ENCODE results near the gene UGT1A7.
A peak's percentile ranks its signal among the peaks of the same experiment; 100 is the strongest.
"Not testable (repeated sequence)": the region's sequence is repeated elsewhere in the genome, so short reads cannot be mapped to it uniquely, and the experiment has no call there.

UGT1A7 gene

DNA sequence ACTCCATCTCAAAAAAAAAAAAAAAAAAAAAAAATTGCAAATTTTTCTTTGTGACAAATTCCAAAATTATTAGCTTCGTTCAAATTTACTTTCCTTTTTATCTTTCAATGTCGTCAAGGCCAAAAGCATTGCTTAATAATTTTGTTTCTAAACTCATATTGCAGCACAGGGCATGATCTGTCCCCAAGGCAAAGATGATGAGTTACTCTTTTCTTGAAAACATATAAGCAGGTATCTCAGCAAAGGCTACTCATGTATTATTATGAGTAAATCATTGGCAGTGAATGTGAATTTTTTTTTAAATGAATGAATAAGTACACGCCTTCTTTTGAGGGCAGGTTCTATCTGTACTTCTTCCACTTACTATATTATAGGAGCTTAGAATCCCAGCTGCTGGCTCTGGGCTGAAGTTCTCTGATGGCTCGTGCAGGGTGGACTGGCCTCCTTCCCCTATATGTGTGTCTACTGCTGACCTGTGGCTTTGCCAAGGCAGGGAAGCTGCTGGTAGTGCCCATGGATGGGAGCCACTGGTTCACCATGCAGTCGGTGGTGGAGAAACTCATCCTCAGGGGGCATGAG is at the start of gene UGT1A7:
Gene UGT1A7 (plus strand): TSS at position 381 of the 579 bp plus-strand sequence. CDS start 37 bp downstream, at position 418.
- DNase-seq, result no peak
- intact Hi-C loops (cut with DNase I), result no loop called here

- intact Hi-C loops (cut with DNase I); DNase-seq: not testable (repeated sequence)
Measured at GRCh38 chr2:233636306-233636705, 45.4 kb upstream of the UGT1A7 start, which contains the start of gene UGT1A10. UGT1A10 (plus strand) TSS chr2:233636448; CDS start chr2:233636523, 75 bp downstream.

DNA sequence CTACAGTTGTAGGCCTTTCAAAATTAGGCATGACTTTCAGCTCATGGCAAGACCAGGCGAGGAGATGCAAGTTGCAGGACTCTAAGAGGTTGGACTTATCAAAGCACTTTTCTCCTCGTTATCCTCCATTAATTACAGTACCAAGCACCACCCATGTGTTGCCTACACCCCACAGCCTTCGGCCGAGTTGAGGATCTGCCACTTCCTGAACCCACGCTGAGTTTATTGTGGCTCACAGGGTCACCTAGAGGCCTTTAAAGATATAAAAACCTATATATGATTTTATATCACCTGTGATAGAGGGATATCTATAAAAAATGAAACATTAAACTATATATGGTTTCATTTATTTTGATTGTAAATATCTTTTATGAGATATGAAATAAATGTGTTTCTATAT is 42.9 kb upstream of the UGT1A7 start:
- intact Hi-C loops (cut with DNase I), result no loop called here

GRCh38 chr2:233639860-233640259 is 41.8 kb upstream of the UGT1A7 start:
- intact Hi-C loops (cut with DNase I), result no loop called here
- DNase-seq, result no peak

More for the DNA sequence above, 42.9 kb upstream of the UGT1A7 start:
- DNase-seq, result no peak

- peak in 1 of 10 donors; percentile 57 for DNase-seq
- intact Hi-C loops (cut with DNase I), result no loop called here
Measured at GRCh38 chr2:233643128-233643527, 38.6 kb upstream of the UGT1A7 start.

- intact Hi-C loops (cut with DNase I); DNase-seq: not testable (repeated sequence)
Measured at GRCh38 chr2:233646033-233646432, 35.7 kb upstream of the UGT1A7 start.

DNA sequence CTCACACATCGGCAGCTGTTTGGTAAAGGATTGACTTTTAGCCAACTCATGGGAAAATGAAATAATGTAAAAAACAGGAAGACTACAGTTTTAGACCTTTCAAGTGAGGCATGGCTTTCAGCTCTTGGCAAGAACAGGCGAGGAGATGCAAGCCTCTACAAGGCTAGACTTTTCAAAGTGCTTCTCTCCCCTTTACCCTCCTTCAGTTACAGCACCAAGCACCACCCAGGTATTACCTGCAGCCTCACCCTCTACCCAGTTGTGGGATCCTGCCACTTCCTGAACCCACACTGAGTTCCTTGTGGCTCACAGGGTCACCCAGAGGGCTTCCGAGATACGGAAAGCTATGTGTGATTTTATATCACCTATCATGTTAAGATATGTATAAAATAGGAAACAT is 30.7 kb upstream of the UGT1A7 start:
- DNase-seq, result no peak
- intact Hi-C loops (cut with DNase I), result no loop called here

- intact Hi-C loops (cut with DNase I), result no loop called here
- DNase-seq, result no peak
Measured at GRCh38 chr2:233651430-233651829, 30.3 kb upstream of the UGT1A7 start.

DNA sequence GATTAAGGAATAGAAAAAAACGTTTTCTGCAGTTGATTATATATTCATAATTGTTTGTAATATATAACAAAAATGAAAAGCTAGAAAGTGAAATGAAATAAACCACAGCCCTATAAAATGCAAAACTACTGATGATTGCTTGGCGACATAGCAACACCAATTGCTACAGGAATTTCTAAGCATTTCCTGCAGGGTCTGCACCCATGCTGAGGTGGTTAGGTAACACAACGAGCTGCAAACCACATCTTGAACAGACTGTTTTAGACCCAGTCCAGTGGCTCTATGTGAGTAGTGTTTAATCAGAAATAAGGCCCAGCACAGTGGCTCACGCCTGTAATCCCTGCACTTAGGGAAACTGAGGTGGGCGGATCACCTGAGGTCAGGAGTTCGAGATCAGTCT is 27.2 kb upstream of the UGT1A7 start:
- intact Hi-C loops (cut with DNase I), result no loop called here

DNA sequence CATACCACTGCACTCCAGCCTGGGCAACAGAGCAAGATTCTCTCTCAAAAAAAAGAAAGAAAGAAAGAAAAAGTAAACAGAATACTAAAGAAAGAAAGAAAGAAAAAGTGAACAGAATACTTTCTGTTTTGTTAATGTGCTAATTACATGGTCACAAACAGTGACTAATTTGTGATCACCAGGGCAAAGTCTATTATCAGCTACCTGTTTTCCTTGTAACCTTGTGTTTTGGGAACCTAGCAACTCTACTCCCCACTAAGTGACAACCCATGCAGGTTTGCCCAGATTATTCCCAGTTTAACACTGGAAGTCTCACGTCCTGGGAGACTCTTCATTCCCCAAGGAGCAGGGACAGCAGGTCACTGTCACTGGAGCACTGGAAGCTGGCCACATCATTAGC is 26.7 kb upstream of the UGT1A7 start:
- DNase-seq, result no peak
- intact Hi-C loops (cut with DNase I), result no loop called here

More for the DNA sequence above, 27.2 kb upstream of the UGT1A7 start:
- DNase-seq, result no peak

GRCh38 chr2:233655943-233656342 is 25.8 kb upstream of the UGT1A7 start:
- intact Hi-C loops (cut with DNase I); DNase-seq: not testable (repeated sequence)

GRCh38 chr2:233656443-233656842 is 25.3 kb upstream of the UGT1A7 start:
- DNase-seq, result no peak
- intact Hi-C loops (cut with DNase I), result no loop called here

DNA sequence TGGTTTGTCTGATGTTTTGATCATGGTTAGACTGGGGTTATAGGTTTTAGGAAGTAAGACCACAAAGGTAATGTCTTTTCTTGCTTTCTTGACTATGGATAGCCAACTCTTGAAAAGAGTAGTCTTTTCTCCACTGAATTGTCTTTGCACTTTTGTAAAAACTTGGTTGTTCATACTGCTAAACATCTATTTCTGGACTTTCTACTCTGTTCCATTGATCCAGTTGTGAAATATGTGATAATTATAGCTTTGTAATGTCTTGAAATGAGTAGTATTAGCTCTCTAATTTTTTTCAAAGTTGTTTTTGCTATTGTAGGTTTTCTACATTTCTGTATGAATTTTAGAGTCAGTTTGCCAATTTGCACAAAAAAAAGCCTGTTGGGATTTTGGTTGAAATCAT is 23.1 kb upstream of the UGT1A7 start:
- intact Hi-C loops (cut with DNase I), result no loop called here
- DNase-seq, result no peak

GRCh38 chr2:233663911-233664310 is 17.8 kb upstream of the UGT1A7 start:
- intact Hi-C loops (cut with DNase I), result no loop called here
- no peak for DNase-seq

DNA sequence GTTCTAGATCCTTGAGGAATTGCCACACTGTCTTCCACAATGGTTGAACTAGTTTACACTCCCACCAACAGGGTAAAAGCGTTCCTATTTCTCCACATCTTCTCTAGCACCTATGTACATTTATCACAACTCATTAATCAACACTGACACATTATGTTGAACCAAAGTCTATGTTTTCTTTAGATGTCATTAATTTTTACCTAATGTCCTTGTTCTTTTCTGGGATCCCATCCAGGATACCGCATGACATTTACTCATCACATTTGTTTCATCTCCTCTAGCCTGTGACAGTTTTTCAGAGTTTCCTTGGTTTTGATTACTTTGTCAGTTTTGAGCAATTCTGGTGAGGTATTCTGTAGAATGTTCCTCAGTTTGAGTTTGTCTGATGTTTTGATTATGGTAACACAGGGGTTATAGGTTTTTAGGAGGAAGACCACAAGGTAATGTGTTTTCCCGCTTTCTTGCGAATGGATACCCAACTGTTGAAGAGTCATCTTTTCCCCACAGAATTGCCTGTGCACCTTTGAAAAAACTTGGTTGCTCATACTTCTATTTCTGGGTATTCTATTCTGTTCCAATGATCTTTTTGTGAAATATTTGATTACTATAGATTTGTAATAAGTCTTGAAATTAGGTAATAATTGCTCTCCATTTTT is 13.0 kb upstream of the UGT1A7 start:
- no peak for DNase-seq
- intact Hi-C loops (cut with DNase I), result no loop called here

DNA sequence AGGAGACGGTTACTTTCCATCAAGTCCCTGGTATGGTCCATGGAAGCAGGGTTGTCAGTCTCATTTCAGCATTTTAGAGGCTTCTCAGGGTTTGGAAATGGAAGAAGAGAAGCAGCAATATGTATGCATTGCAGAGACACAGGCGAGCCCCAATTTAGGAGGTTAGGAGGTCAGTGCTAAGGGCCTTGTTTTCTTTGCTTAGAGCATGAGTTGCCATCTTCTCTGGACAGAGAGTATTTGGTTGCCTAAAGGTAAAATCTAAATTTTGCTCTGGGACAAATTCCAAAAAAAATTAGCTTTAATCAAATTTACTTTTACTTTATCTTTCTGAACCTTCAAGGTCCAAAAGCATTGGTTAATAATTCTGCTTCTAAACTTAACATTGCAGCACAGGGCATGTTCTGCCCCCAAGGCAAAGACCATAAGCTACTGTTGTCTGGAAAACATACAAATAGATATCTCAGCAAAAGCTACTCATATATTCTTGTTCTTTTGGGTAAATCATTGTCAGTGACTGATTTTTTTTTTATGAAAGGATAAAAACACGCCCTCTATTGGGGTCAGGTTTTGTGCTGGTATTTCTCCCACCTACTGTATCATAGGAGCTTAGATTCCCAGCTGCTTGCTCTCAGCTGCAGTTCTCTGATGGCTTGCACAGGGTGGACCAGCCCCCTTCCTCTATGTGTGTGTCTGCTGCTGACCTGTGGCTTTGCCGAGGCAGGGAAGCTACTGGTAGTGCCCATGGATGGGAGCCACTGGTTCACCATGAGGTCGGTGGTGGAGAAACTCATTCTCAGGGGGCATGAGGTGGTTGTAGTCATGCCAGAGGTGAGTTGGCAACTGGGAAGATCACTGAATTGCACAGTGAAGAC is 10.2 kb upstream of the UGT1A7 start, which contains the start of gene UGT1A9:
Gene UGT1A9 (plus strand): TSS at position 609 of the 872 bp plus-strand sequence. CDS start 37 bp downstream, at position 646.
- intact Hi-C loops (cut with DNase I), result no loop called here
- DNase-seq, result no peak

- intact Hi-C loops (cut with DNase I), result no loop called here
- no peak for DNase-seq
Measured at GRCh38 chr2:233672886-233673285, 8.8 kb upstream of the UGT1A7 start.

DNA sequence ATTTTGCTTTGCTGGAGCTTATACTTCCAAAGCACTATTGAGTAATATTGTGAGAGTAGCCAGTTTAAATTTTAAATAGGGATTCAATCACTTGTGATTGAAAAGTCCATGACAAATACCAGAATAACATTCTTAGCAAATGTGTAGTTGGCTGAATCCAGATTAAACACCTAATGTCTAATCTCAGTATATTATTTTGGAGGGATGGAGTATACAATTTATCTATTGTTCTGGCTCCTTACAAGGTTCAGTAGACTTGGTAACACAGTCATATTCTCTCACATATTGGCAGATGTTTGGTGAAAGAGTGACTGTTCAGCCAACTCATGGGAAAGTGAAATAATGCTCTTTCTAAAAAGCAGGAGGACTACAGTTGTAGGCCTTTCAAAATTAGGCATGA is 7.8 kb upstream of the UGT1A7 start:
- no peak for DNase-seq
- intact Hi-C loops (cut with DNase I), result no loop called here

DNA sequence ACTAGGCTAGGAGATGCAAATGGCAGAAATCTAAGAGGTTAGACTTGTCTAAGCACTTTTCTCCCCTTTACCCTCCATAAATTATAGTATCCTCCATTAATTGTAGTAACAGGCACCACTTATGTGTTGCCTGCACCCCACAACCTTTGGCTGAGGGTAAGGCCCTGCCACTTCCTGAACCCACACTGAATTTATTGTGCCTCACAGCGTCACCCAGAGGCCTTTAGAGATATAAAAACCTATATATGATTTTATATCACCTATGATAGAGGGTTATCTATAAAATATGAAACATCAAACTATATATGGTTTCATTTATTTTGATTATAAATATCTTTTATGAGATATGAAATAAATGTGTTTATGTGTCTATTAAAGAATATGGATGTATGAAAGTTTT is 7.4 kb upstream of the UGT1A7 start:
- intact Hi-C loops (cut with DNase I), result no loop called here
- DNase-seq, result no peak

DNA sequence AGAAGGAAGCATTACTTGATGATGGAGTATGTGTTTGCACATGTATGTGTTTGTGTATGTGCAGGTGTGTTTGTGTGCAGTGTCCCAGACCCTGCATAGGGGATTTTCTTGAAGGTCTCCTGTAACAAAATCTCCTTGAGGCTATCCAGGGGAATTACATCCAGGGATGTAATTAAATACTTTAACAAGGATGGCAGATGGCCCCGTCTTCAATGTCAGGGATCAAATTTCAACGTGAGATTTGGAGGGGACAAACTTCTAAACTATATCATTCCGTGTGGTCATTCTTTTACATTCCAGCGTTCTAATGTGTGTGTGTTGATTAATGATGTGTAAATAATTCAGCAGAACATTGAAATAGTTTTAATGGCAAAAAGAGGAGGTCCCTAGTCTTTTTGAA is 6.7 kb upstream of the UGT1A7 start:
- intact Hi-C loops (cut with DNase I), result no loop called here
- DNase-seq, result no peak

DNA sequence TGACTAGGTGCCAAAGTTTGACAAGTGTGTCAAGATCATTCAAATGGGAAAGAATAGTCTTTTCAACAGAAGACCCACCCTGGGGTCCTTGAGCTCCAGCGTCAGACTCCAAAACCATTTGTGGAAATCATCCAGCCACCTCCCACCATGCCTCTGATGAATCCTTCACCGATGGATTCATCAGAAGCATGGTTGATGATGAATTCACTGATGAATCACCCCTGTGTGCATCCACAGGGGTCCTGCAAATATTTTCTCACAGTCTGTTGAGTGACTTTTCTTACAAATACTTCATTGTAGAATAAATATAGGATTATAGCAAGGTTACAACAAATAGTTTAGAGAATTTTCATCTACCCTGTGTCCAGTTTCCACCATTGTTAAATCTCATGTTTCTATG is 5.7 kb upstream of the UGT1A7 start:
- no peak for DNase-seq
- intact Hi-C loops (cut with DNase I), result no loop called here

Data from posterior cingulate gyrus (tissue), 11 donors.